ENCODE data around the gene DMRT3. TPM values are rescaled to one million over a fixed set of nuclear protein-coding genes. Genes with fewer than 3 reads are reported as not detected.

The DMRT3 gene
- total and polyA plus RNA-seq, 4 donors, result not detected

GRCh38 chr9:972501-973294 lies 3.8 kb upstream of the DMRT3 start:
- DNase-seq (ENCODE audit: low spot score), result no peak
- Histone ChIP-seq H3K4me3 (ENCODE audit: low read depth in 1 of 3, low read length in 3 of 3) (peak overlapping the region in 1 of 3 donors; percentile 44), H3K36me3 (ENCODE audit: control insufficient read depth in 4 of 4, insufficient read depth in 3 of 4, low read depth in 1 of 4, low read length in 3 of 4) (no peaks in the 10 kb centered on the region), H3K9ac (ENCODE audit: low read depth in 1 of 2, low read length in 2 of 2) (no peak overlapping the region), H3K27ac (ENCODE audit: low read depth in 1 of 2, low read length in 2 of 2) (no peak overlapping the region), H3K27me3 (ENCODE audit: control insufficient read depth in 4 of 4, insufficient read depth in 4 of 4, low read length in 3 of 4) (peaks cover 9 to 40% (median 29%) of the 10 kb centered on the region in 4 donors), H3K9me3 (ENCODE audit: control insufficient read depth in 4 of 4, low read length in 3 of 4) (peaks cover 0 to 4% (median 0%) of the 10 kb centered on the region in 4 donors), H3K4me1 (ENCODE audit: control insufficient read depth in 4 of 4, insufficient read depth in 4 of 4, low read length in 3 of 4) (peaks cover 7 to 32% (median 23%) of the 10 kb centered on the region in 4 donors)
- TF ChIP-seq, protein P1, sequence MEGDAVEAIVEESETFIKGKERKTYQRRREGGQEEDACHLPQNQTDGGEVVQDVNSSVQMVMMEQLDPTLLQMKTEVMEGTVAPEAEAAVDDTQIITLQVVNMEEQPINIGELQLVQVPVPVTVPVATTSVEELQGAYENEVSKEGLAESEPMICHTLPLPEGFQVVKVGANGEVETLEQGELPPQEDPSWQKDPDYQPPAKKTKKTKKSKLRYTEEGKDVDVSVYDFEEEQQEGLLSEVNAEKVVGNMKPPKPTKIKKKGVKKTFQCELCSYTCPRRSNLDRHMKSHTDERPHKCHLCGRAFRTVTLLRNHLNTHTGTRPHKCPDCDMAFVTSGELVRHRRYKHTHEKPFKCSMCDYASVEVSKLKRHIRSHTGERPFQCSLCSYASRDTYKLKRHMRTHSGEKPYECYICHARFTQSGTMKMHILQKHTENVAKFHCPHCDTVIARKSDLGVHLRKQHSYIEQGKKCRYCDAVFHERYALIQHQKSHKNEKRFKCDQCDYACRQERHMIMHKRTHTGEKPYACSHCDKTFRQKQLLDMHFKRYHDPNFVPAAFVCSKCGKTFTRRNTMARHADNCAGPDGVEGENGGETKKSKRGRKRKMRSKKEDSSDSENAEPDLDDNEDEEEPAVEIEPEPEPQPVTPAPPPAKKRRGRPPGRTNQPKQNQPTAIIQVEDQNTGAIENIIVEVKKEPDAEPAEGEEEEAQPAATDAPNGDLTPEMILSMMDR (IDR thresholded peaks at IDR 0.05; ENCODE audit: low read depth, low read length, missing input control), result no peak
- no peak for TF ChIP-seq FOXA1 (IDR thresholded peaks at IDR 0.05)
- TF ChIP-seq, protein P2, sequence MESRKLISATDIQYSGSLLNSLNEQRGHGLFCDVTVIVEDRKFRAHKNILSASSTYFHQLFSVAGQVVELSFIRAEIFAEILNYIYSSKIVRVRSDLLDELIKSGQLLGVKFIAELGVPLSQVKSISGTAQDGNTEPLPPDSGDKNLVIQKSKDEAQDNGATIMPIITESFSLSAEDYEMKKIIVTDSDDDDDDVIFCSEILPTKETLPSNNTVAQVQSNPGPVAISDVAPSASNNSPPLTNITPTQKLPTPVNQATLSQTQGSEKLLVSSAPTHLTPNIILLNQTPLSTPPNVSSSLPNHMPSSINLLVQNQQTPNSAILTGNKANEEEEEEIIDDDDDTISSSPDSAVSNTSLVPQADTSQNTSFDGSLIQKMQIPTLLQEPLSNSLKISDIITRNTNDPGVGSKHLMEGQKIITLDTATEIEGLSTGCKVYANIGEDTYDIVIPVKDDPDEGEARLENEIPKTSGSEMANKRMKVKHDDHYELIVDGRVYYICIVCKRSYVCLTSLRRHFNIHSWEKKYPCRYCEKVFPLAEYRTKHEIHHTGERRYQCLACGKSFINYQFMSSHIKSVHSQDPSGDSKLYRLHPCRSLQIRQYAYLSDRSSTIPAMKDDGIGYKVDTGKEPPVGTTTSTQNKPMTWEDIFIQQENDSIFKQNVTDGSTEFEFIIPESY (IDR thresholded peaks at IDR 0.05), result no peak
- no peak for TF ChIP-seq RXRA (IDR thresholded peaks at IDR 0.05)
- no peak for TF ChIP-seq GABPA (IDR thresholded peaks at IDR 0.05 in 1 of 2, conservative IDR thresholded peaks at IDR 0.05 in 1 of 2)
- TF ChIP-seq TAF1 (conservative IDR thresholded peaks at IDR 0.05), result no peak
- no peak for TF ChIP-seq MAX (IDR thresholded peaks at IDR 0.05)
- no peak for TF ChIP-seq REST (IDR thresholded peaks at IDR 0.05)
- WGBS, result 6% methylated on average over 68 of the region's 68 CpGs

GRCh38 chr9:973295-973834 lies 3.1 kb upstream of the DMRT3 start:
- peaks cover 0 to 4% (median 0%) of the 10 kb centered on the region in 4 donors for H3K9me3 ChIP-seq (ENCODE audit: control insufficient read depth in 4 of 4, low read length in 3 of 4)
- peaks cover 9 to 46% (median 30%) of the 10 kb centered on the region in 4 donors for H3K27me3 ChIP-seq (ENCODE audit: control insufficient read depth in 4 of 4, insufficient read depth in 4 of 4, low read length in 3 of 4)
- H3K9ac ChIP-seq (ENCODE audit: low read depth in 1 of 2, low read length in 2 of 2), result no peak overlapping the region
- no peak for DNase-seq (ENCODE audit: low spot score)
- WGBS, result 16% methylated on average over 17 of the region's 17 CpGs
- no peaks in the 10 kb centered on the region for H3K36me3 ChIP-seq (ENCODE audit: control insufficient read depth in 4 of 4, insufficient read depth in 3 of 4, low read depth in 1 of 4, low read length in 3 of 4)
- no peak overlapping the region for H3K4me3 ChIP-seq (ENCODE audit: low read depth in 1 of 3, low read length in 3 of 3)
- peaks cover 7 to 33% (median 23%) of the 10 kb centered on the region in 4 donors for H3K4me1 ChIP-seq (ENCODE audit: control insufficient read depth in 4 of 4, insufficient read depth in 4 of 4, low read length in 3 of 4)
- no peak overlapping the region for H3K27ac ChIP-seq (ENCODE audit: low read depth in 1 of 2, low read length in 2 of 2)
- TF ChIP-seq RXRA (IDR thresholded peaks at IDR 0.05) (no peak), REST (IDR thresholded peaks at IDR 0.05) (no peak), MAX (IDR thresholded peaks at IDR 0.05) (no peak), HNF4G (IDR thresholded peaks at IDR 0.05) (no peak)
- TF ChIP-seq, protein P2 (IDR thresholded peaks at IDR 0.05), result no peak
